OCI-LY3 (cell line): ENCODE measurements around the gene APOF.
A peak's percentile ranks its signal among the peaks of the same experiment; 100 is the strongest.

Source experiments
- H2AFZ ChIP-seq: fragments of 200-600, 300-600 bp; shearing (Covaris generic); 2 replicates; pipeline ENCODE4 v1.6.0; 2014; ENCODE audit warnings: antibody characterized with exemption, low read depth, low read length
- H3K27ac ChIP-seq: fragments of 200-600, 300-600 bp; sonication (generic); 2 replicates; pipeline ENCODE4 v1.5.1; 2014; ENCODE audit warnings: mild to moderate bottlenecking, low read length, moderate library complexity, mixed read lengths
- H3K27me3 ChIP-seq: fragments of 200-600, 300-600 bp; sonication (generic); 2 replicates; pipeline ENCODE4 v1.6.1; 2014; ENCODE audit warnings: low read depth, low read length, mixed read lengths
- H3K36me3 ChIP-seq: fragments of 200-600, 300-600 bp; sonication (generic); replicated peaks from 2 replicates; pipeline ENCODE3; 2014; ENCODE audit warnings: low read depth, low read length, mixed read lengths
- H3K4me1 ChIP-seq: fragments of 300-600, 200-600 bp; sonication (generic); 2 replicates; pipeline ENCODE4 v1.6.1; 2014; ENCODE audit warnings: low read length, mixed read lengths
- H3K4me2 ChIP-seq: fragments of 200-600, 300-600 bp; sonication (generic); 2 replicates; pipeline ENCODE4 v1.6.1; 2014; ENCODE audit warnings: low read length, mixed read lengths
- H3K4me3 ChIP-seq: fragments of 300-600, 200-600 bp; sonication (generic); 2 replicates; pipeline ENCODE4 v1.5.1; 2014; ENCODE audit warnings: antibody characterized with exemption, mild to moderate bottlenecking, low read length, moderate library complexity
- H3K79me2 ChIP-seq: fragments of 300-600, 200-600 bp; shearing (Covaris generic); 2 replicates; pipeline ENCODE4 v1.6.1; 2014; ENCODE audit warnings: mild to moderate bottlenecking, low read length, mixed read lengths
- H3K9ac ChIP-seq: fragments of 300-600, 200-600 bp; shearing (Covaris generic); 2 replicates; pipeline ENCODE4 v1.6.0; 2014; ENCODE audit warnings: mild to moderate bottlenecking, low read length, moderate library complexity
- H3K9me3 ChIP-seq: fragments of 200-600, 300-600 bp; shearing (Covaris generic); 2 replicates; pipeline ENCODE4 v1.6.1; 2014; ENCODE audit warnings: low read length, mixed read lengths; ENCODE audit not compliant: insufficient read depth
- H4K20me1 ChIP-seq: fragments of 200-600, 300-600 bp; sonication (generic); 2 replicates; pipeline ENCODE4 v1.6.1; 2016; ENCODE audit warnings: low read length, mixed read lengths; ENCODE audit not compliant: insufficient read depth
- EZH2phosphoT487 ChIP-seq: fragments of 200-600 bp; shearing (Covaris generic); IDR thresholded peaks from 2 replicates; pipeline ENCODE4 v1.6.1; 2018; ENCODE audit warnings: antibody characterized with exemption, mixed run types, low read depth
- TF ChIP-seq, protein P1 (sequence below): fragments of 200-600, 300-600 bp; sonication (generic); IDR thresholded peaks from 2 replicates; pipeline ENCODE4 v1.5.1; 2014; ENCODE audit warnings: antibody characterized with exemption, low read length, low read depth

The APOF gene

DNA sequence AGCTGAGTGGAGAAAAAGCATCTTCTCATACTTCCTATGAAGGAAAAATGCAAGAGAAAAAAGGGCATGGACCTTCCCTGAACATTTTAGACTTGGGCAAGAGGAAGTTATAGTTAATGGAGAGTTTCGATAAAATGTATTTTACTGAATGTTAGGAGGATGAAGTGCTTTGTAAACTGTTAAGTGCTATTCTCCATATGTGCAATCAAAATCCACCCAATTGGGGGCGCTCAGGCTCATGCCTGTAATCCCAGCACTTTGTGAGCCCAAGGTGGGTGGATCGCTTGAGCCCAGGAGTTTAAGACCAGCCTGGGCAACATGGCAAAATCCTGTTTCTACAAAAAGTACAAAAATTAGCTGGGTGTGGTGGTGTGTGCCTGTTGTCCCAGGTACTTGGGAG, 45.0 kb downstream of the APOF start:
- H2AFZ ChIP-seq, result no peak overlapping the region
- no peak overlapping the region for H3K4me2 ChIP-seq
- no peaks in the 10 kb centered on the region for H4K20me1 ChIP-seq
- no peak overlapping the region for H3K27ac ChIP-seq
- no peak for TF ChIP-seq EZH2phosphoT487
- TF ChIP-seq, protein P1, sequence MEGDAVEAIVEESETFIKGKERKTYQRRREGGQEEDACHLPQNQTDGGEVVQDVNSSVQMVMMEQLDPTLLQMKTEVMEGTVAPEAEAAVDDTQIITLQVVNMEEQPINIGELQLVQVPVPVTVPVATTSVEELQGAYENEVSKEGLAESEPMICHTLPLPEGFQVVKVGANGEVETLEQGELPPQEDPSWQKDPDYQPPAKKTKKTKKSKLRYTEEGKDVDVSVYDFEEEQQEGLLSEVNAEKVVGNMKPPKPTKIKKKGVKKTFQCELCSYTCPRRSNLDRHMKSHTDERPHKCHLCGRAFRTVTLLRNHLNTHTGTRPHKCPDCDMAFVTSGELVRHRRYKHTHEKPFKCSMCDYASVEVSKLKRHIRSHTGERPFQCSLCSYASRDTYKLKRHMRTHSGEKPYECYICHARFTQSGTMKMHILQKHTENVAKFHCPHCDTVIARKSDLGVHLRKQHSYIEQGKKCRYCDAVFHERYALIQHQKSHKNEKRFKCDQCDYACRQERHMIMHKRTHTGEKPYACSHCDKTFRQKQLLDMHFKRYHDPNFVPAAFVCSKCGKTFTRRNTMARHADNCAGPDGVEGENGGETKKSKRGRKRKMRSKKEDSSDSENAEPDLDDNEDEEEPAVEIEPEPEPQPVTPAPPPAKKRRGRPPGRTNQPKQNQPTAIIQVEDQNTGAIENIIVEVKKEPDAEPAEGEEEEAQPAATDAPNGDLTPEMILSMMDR, result peak; percentile 19; the same call in 1 of the 2 replicates
- H3K79me2 ChIP-seq, result peaks cover 18% of the 10 kb centered on the region
- H3K36me3 ChIP-seq, result peaks cover 15% of the 10 kb centered on the region
- H3K27me3 ChIP-seq, result no peaks in the 10 kb centered on the region
- H3K9ac ChIP-seq, result no peak overlapping the region
- peaks cover 11% of the 10 kb centered on the region for H3K4me1 ChIP-seq
- H3K4me3 ChIP-seq, result no peak overlapping the region
- H3K9me3 ChIP-seq, result no peaks in the 10 kb centered on the region

DNA sequence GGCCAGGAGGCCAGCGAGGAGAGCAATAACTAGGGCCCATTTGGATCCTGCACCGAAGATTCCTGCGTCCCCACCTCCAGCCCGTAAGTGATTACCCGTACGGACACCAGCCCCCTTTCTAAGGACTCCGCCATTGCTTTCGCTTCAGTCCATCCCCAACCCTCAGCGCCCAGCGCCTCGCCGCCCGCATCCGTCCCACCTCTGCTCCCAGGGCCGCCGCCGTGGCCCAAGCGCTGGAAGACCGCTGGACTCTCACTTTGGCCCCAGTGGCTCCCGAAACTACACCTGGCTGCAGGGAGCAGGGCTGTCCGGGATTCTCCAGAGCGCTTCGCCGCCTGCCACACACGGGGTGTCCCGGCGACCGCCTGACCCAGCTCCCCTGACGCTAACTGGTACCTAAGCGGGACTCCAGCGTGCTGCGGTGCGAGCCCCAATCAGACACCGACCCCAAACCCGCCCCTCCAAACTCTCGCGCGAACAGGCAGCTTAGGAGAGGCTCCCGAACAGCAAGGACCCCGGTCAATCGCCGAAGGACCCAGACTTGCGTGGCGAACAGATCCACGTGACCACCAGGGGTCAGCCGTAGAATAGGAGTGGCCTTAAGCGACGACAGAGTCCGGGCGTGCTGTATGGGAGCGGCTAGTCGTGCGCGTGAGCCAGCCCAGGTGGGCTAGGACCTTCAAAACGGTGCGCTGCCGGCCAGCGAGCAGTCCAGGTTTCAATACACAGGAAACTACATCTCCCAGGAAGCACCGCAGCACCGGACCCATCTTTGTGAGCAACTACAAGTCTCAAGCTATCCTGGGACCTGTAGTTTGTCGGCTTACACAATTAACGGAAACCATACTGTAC, 46.8 kb downstream of the APOF start, which contains the start of gene CNPY2:
TSS of gene CNPY2 (minus strand) at position 367 of the 852 bp plus-strand sequence. CDS start 771 bp downstream, outside the sequence.
- peaks cover 11% of the 10 kb centered on the region for H3K4me1 ChIP-seq
- TF ChIP-seq, protein P1, result peak; percentile 32
- TF ChIP-seq EZH2phosphoT487, result no peak
- peaks cover 18% of the 10 kb centered on the region for H3K79me2 ChIP-seq
- H3K4me3 ChIP-seq, result peak within 1 kb of the TSS; percentile 83
- peaks cover 13% of the 10 kb centered on the region for H3K36me3 ChIP-seq
- peak within 1 kb of the TSS; percentile 88 for H3K9ac ChIP-seq
- H3K27ac ChIP-seq, result peak within 1 kb of the TSS; percentile 83
- H3K9me3 ChIP-seq, result no peaks in the 10 kb centered on the region
- peak within 1 kb of the TSS; percentile 79 for H3K4me2 ChIP-seq
- H3K27me3 ChIP-seq, result no peaks in the 10 kb centered on the region
- H2AFZ ChIP-seq, result peak within 1 kb of the TSS; percentile 85
- H4K20me1 ChIP-seq, result no peaks in the 10 kb centered on the region

DNA sequence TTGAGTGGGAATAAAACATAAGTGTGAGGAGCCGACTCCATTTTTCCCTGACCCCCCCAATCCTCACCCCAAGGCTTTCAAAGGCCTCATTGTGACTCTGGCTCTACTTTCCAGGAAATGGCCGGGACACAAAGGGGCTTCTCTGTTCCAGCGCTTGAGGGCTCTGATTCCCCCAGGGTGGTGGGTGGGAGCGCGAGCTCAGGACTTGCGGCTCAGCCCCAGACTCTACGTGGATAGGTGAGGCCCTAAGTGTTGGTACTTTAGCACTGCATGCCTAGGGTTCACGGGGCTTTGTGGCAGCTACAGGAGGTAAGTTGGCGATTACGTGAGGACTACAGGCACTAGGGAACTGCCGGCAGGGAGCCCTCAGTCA, 47.4 kb downstream of the APOF start:
- TF ChIP-seq, protein P1, result no peak
- no peak for TF ChIP-seq EZH2phosphoT487
- peak overlapping the region; percentile 83 for H3K4me3 ChIP-seq
- H3K27ac ChIP-seq, result peak overlapping the region; percentile 83
- peaks cover 11% of the 10 kb centered on the region for H3K4me1 ChIP-seq
- no peaks in the 10 kb centered on the region for H3K9me3 ChIP-seq
- H3K27me3 ChIP-seq, result no peaks in the 10 kb centered on the region
- H3K79me2 ChIP-seq, result peaks cover 18% of the 10 kb centered on the region
- H3K36me3 ChIP-seq, result peaks cover 18% of the 10 kb centered on the region
- peak overlapping the region; percentile 85; the same call in 1 of the 2 replicates for H2AFZ ChIP-seq
- peak overlapping the region; percentile 79 for H3K4me2 ChIP-seq
- H3K9ac ChIP-seq, result peak overlapping the region; percentile 88
- H4K20me1 ChIP-seq, result no peaks in the 10 kb centered on the region

GRCh38 chr12:56311003-56311402, 51.7 kb downstream of the APOF start:
- no peak overlapping the region for H3K27ac ChIP-seq
- no peak overlapping the region for H2AFZ ChIP-seq
- H3K4me1 ChIP-seq, result peaks cover 6% of the 10 kb centered on the region
- no peak for TF ChIP-seq EZH2phosphoT487
- TF ChIP-seq, protein P1, result no peak
- no peak overlapping the region for H3K4me2 ChIP-seq
- no peak overlapping the region for H3K9ac ChIP-seq
- peaks cover 28% of the 10 kb centered on the region for H3K36me3 ChIP-seq
- H3K27me3 ChIP-seq, result no peaks in the 10 kb centered on the region
- H3K79me2 ChIP-seq, result peaks cover 18% of the 10 kb centered on the region
- H3K4me3 ChIP-seq, result no peak overlapping the region
- H4K20me1 ChIP-seq, result no peaks in the 10 kb centered on the region
- H3K9me3 ChIP-seq, result no peaks in the 10 kb centered on the region
